Adrenal gland (tissue), 5 donors: ENCODE results near the gene SPC25.

Source experiments
- CTCF ChIP-seq, 6 experiments: fragments of 450-650 bp in 4 of 6; fragments of 200-600 bp in 2 of 6; sonication (generic) in 1 of 6; IDR thresholded peaks; 1 replicate in 5 of 6; 2 replicates in 1 of 6; pipeline versions ENCODE4 v1.5.1 to v1.8.0; 2016 to 2021; ENCODE audit warnings: antibody characterized with exemption in 6 of 6, mild to moderate bottlenecking in 2 of 6, moderate library complexity in 1 of 6
- POLR2A ChIP-seq, 2 donors: fragments of 450-650 bp; IDR thresholded peaks; one replicate each; pipeline ENCODE4 v1.6.1; 2017; ENCODE audit warnings: antibody characterized with exemption in 2 of 2, mild to moderate bottlenecking in 2 of 2, moderate library complexity in 1 of 2
- donor health status: DM: no; HTN: no; CAD: no.

- TF ChIP-seq CTCF (IDR thresholded peaks at IDR 0.05) (no peak), POLR2A (IDR thresholded peaks at IDR 0.05) (no peak)
Observed at GRCh38 chr2:168821577-168821976, 68.7 kb downstream of the SPC25 start.
